GM10266 (cell line): ENCODE measurements around the gene MAPKAPK3.

Source experiments
- DNase-seq: peaks from one replicate; pipeline ENCODE4 v3.0.0; 2012; ENCODE audit errors: extremely low spot score
- CTCF ChIP-seq: IDR thresholded peaks from 2 replicates; pipeline ENCODE4 v1.5.1; 2012; ENCODE audit warnings: mild to moderate bottlenecking, low read depth; ENCODE audit not compliant: control insufficient read depth, insufficient read depth; ENCODE audit errors: missing control alignments

MAPKAPK3 gene

GRCh38 chr3:50639055-50639494 lies 22.1 kb downstream of the MAPKAPK3 start:
- no peak for DNase-seq
- no peak for TF ChIP-seq CTCF

GRCh38 chr3:50642382-50642781 lies 25.4 kb downstream of the MAPKAPK3 start:
- no peak for TF ChIP-seq CTCF
- no peak for DNase-seq

GRCh38 chr3:50644561-50644960 lies 27.6 kb downstream of the MAPKAPK3 start:
- no peak for DNase-seq
- TF ChIP-seq CTCF, result no peak

DNA sequence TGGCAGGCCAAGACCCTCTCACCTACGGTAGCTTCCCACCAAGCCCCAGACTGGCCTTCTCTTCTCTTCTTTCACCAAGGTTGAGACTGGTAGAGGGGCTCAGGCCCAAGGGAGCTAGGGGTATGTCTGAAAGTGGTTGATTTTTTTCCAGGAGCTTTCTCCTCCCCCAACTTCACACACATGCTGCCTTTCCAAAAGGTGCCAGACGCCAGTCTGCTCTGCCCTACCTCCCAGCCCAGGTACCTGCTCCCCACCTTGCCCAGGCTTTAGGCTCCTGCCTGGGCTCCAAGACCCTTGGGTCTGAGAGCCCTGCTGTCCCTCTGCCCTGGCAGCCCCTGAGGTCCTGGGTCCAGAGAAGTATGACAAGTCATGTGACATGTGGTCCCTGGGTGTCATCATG lies 28.4 kb downstream of the MAPKAPK3 start:
- no peak for TF ChIP-seq CTCF
- no peak for DNase-seq

DNA sequence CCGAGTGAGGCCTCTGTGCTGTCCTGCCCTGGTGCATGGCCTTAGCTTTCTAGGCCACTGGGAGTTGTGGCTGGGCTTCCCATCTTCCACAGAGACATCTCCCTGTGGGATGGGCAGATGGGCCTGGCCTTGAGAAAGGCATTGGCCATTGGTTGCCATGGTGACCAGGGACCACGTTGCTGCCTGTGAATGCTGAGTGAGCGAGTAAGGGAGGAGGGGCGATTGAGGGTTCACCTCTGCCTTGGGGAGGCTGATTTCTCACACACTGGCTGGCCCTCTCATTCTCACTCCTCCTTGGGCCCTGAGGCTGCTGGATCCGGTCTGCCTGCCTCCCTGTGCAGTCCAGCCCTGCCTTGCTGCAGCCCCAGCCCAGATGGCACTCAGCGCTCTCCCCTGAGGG lies 31.4 kb downstream of the MAPKAPK3 start:
- DNase-seq, result no peak

GRCh38 chr3:50648944-50649343 lies 32.0 kb downstream of the MAPKAPK3 start:
- no peak for DNase-seq
- no peak for TF ChIP-seq CTCF

More for the DNA sequence above, 31.4 kb downstream of the MAPKAPK3 start:
- no peak for TF ChIP-seq CTCF

- DNase-seq, result no peak
- no peak for TF ChIP-seq CTCF
These were observed 32.5 kb downstream of the MAPKAPK3 start for GRCh38 chr3:50649451-50649931.

DNA sequence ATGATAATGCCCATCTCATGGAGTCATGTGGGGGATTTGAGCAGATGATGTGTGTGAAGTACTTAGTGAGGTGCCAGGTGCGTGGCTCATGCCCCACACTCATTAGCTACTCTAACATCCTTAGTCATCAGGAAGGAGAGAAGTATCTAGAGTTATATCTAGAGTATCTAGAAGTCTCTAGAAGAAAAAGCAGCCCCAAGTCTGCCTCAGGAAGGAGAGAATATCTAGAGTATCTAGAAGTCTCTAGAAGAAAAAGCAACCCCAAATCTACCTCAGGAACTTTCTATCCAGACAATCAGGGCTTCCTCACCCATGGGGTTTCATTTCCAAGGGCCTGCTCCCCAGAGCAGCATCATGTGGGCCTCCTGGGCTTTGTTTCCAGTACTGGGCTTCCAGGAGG lies 33.1 kb downstream of the MAPKAPK3 start:
- DNase-seq, result no peak
- TF ChIP-seq CTCF, result no peak
